H1 (cell line): ENCODE data around the gene QPCT.

Experiments used
- CBX8 ChIP-seq: fragments of 300-800, 300-1000 bp; sonication (generic); IDR thresholded peaks from 2 replicates; pipeline ENCODE4 v1.7.1; 2016; ENCODE audit warnings: low read depth, low read length, borderline replicate concordance
- CTCF ChIP-seq, 3 experiments: IDR thresholded peaks; 1 replicate in 2 of 3; 2 replicates in 1 of 3; pipeline versions ENCODE4 v1.5.1 to v1.6.1; 2011; ENCODE audit warnings: low read length in 3 of 3, mild to moderate bottlenecking in 3 of 3, inconsistent platforms in 2 of 3, low read depth in 1 of 3, moderate library complexity in 1 of 3; ENCODE audit not compliant: insufficient read depth in 1 of 3; ENCODE audit errors: control extremely low read depth in 1 of 3
- MAFK ChIP-seq: IDR thresholded peaks from 2 replicates; pipeline ENCODE4 v1.6.1; 2012; ENCODE audit warnings: low read depth, mild to moderate bottlenecking, improper control_type of control experiment, low read length

GRCh38 chr2:37323176-37323780 is 21.2 kb upstream of the QPCT start:
- no peak for TF ChIP-seq CTCF (IDR thresholded peaks at IDR 0.05; ENCODE audit: control extremely low read depth in 1 of 3, insufficient read depth in 1 of 3, low read depth in 1 of 3, low read length in 3 of 3)
- TF ChIP-seq CBX8: no peak
- no peak for TF ChIP-seq MAFK
